Caki2 (cell line): ENCODE results near the gene LCORL. TPM values are rescaled to one million over a fixed set of nuclear protein-coding genes. Genes with fewer than 3 reads are reported as not detected.
"Not testable (repeated sequence)": the region's sequence is repeated elsewhere in the genome, so short reads cannot be mapped to it uniquely, and the experiment has no call there.

Experiments used
- DNase-seq: peaks from one replicate; pipeline ENCODE4 v3.0.0-alpha.2; 2015; ENCODE audit warnings: low read depth
- in situ Hi-C: cut with HindIII; loops from 2 replicates; pipeline ENCODE4 v1.10.0; 2016; ENCODE audit warnings: low sequenced_read_pairs, low pct_unique_long_range_greater_than_20kb, mixed read lengths
- total RNA-seq: library from RNA; depleted of rRNA; stranded (reverse); fragments of >200 nt; shearing (Covaris generic); gene quantifications from 2 replicates; pipeline ENCODE4 v1.2.3, GENCODE V29; 2014; ENCODE audit warnings: low replicate concordance; rRNA removed

LCORL gene
- 29.6 and 33.8 TPM in 2 replicates for total RNA-seq

DNA sequence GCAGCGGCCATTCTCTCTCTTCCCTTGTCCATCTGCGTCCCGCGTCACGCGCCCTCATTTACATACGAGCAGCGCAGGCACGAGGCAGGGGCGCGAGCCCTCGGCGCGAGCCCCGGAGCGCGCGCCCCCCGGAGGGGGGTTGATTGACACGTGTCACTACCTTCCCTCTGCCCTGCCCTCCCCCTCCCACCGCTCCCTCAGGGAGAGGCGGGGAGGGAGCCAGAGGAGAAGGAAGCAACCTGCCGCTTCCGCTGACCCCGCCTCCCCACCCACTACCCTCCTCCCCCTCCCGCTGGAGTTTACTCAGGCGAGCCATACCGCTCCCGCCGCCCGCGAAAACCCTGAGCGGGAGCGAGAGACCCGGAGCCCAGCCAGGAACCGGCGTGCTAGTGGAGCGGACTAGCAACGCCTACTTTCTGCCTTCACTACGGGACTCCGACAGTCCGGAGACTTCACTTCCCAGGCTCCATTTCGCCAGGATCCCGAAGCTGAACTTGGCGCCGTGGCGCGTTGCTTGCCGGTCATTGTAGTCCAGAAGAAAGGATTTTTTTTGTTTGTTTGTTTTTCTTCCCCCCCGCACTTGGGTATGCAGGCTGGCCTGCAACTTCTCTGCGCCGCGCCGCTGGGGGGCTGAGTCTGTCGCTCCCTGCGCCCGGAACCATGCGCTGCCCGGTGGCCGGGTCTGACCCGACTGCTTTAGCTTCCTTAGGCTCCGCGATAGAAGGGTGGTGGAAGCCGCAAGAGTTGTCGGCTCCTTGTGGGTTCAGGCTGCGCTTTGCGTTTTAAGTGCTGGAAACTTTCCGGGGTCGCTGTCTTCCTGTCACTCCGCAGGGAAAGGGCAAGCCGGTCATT is at the start of gene LCORL:
TSS of gene LCORL (minus strand) at position 36 of the 852 bp plus-strand sequence. CDS start at position 32, 4 bp downstream.
- DNase-seq, result peak; percentile 97
- in situ Hi-C loops, result no loop called here

DNA sequence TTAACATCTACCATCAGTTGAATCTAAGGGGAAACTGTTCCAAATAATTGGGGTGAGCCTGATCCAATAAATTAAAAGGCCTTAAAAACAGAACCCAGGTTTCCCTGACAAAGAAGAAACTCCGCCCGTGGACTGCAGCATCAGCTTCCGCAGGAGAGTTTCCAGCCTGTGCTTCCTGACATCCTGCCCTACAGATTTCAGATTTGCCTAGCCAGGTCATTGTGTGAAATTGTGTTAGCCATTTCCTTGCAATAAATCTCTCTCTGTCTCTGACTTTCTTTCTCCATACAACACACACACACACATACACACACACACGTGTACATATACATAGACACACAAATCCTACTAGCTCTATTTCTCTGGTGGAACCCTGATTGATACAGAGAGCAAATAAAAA is 48.3 kb upstream of the LCORL start:
- DNase-seq, result no peak
- in situ Hi-C loops, result no loop called here

DNA sequence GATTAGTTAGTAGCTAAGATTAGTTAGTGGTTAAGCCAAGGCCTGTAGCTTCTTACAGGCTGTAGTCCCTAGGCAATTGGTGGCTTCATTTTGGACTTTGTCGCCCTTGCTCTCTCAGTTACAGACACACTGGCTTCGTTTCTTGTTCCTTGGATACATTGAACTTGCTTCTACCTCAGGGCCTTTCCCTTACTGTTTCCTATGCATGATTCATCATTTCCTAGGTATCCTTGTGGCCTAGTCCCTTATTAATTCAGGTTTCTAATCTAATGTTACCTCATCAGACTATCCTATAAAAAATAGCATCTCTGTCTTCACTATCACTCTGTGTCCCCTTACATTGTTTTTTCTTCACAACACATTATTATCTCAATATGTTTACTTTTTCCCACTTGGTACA is 45.5 kb upstream of the LCORL start:
- in situ Hi-C loops, result no loop called here
- no peak for DNase-seq

DNA sequence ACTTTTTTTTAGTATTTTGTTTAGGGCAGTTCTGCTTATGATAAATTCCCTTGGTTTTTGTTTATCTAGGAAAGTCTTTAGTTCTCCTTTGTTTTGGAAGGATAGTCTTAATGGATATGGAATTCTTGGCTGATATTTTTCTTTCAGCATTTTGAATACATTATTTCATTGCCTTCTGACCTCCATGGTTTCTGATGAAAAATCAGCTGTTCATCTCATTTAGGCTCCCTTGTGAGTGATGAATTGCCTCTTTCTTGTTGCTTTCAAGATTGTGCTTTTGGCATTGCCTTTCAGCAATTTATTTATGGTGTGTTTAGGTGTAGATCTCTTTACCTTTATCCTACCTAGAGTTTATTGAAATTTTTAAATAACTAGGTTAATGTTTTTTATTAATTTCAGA is 41.5 kb upstream of the LCORL start:
- no peak for DNase-seq
- in situ Hi-C loops, result no loop called here

DNA sequence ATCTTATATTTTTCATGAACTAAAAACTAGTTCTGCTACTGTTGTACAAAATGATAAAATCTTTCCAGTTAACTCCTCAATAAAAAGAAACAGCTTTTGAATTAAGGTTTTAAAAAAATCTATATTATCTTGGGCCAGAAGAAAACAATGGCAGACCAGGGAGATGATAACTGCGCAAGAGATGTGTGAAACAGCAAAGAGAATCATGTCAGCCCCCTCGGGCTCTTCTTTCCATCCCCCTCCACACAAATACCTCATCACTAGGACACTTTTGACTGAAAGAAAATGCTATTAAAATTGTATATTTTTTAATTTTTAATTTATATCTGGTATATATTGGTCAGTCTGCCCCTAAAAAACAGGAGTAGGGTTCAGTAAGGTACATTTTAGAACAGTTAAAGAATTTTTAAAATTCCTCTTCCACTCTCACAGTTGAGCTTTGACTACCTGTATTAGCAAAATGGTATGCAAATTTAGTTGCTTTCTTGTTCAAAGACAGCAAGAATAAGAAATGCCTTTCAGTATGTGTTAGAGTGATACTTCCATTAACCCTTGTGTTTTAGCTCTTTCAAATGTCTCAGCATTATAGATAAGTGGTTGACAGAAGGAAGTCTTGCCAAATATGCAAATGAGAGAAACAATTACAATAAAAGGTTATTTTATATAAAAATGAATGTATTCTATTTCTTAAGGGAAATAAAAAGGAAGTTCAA is 36.4 kb upstream of the LCORL start:
- in situ Hi-C loops, result no loop called here
- no peak for DNase-seq

DNA sequence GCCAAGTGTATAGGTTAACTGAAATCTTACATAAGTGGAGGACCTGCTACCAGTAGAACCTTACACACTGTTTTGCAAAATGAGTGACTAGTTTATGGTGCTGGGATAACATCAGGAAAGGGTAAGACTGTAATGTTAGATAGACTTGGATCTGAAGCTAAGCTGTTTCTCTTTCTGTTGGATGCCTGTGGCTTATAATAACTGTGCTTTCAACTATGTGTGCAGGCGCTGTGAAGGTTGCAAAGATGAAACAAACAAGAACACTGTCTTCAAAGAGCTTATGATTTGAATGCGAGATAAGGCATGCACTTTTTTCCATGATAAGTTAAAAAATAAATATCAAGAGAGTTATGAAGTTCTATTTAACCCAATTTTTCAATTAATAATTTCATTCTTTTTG is 34.5 kb upstream of the LCORL start:
- in situ Hi-C loops, result no loop called here

DNA sequence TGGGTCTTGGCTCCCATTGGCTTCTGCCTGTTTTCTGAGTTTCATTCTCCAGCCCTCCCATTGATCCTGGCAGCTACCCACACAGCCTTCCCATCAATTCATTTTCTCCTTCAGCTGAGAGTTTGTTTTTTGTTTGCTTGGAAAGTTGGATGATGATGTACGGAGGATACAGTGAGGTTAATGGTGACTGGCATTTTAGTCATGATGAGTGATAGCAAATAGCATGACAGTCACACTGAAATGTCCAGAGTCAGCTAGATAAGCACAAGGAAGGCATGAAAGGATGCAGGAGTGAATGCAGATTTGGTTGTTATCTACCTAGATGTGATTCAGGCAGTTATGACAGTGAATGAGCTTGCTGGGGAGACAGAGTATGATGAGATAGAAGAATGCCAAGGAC is 30.6 kb upstream of the LCORL start:
- no peak for DNase-seq
- in situ Hi-C loops, result no loop called here

More for the DNA sequence above, 34.5 kb upstream of the LCORL start:
- no peak for DNase-seq

DNA sequence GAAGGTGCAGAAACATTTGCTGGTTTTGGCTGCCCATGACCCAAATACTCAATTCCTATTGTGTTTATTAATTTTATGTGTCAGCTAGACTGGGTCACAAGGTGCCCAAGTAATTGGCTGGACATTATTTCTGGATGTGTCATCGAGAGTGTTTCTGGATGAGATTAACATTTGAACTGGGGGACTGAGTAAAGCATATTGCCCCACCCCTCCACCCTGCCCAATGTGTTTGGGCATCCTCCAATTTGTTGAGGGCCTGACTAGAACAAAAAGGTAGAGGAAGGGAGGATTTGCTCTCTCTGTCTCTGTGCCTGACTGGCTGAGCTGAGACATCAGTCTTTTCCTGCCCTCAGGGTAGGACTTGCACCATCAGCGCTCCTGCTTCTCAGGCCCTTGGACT is 29.7 kb upstream of the LCORL start:
- in situ Hi-C loops, result no loop called here
- no peak for DNase-seq

DNA sequence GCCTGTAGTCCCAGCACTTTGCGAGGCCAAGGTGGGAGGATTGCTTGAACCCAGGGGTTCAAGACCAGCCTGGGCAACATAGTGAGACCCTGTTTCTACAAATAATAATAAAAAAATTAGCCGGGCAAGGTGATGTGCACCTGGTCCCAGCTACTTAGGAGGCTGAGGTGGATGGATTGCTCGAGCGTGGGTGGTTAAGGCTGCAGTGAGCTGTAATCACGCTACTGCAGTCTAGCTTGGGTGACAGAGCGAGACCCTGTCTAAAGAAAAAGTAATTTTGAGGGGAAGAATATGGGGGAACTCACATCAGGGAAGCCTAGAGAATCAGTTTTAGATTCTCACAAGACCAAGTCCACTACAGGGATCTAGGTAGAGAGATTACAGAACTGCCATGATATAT is 28.9 kb upstream of the LCORL start:
- no peak for DNase-seq
- in situ Hi-C loops, result no loop called here

DNA sequence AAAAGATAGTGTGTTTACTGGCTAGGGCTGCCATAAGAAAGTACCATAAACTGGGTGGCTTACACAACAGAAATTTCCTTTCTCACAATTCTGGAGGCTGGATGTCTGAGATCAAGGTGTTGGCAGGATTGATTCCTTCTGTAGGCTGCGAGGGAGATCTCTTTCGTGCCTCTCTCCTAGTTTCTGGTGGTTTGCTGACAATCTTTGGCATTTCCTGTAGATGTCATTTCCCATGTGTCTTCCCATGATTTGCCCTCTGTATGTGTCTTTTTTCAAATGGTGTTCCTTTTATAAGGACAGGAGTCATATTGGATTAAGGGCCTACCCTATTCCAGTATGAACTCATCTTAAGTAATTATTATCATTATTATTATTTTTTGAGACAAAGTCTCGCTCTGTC is 27.9 kb upstream of the LCORL start:
- no peak for DNase-seq

DNA sequence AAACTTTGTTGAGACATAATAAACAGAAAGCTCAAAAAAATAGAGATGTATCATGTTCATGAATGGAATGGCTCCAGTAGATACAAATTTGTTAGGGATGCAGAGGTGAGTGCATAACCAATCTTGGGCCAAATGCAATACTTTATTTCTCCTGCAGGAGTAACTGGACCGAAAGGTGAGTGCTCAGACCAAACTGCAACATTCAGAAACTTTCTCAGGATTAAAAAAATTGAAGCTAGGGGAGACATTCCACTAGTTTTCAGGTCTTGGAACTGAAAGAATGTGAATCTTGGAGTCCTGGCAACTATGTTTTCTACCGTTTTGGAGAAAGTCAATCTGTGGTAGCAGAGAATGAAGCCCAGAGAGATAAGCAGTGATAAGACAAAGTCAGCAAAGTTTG is 21.2 kb upstream of the LCORL start:
- in situ Hi-C loops, result no loop called here
- DNase-seq, result no peak

More for the DNA sequence above, 27.9 kb upstream of the LCORL start:
- in situ Hi-C loops, result no loop called here

DNA sequence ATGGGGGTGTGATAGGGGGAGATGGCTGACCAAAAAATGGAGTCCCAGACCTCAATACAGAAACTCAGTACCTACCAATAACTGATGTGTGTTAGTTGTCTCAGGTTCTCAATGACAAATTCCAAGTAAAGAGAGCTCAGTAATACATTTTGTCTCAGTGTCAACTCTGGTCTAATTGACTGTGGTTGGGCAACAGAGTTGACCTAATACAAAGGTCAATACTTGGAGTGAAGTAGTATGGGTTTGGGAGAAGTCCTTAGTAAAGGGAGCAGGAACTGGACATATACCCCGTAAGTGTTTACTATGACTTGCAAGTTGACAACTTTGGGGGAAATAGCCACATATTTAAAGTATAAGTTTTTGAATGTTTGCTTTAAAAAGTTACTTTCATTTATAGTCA is 20.5 kb upstream of the LCORL start:
- in situ Hi-C loops, result no loop called here
- DNase-seq, result no peak

DNA sequence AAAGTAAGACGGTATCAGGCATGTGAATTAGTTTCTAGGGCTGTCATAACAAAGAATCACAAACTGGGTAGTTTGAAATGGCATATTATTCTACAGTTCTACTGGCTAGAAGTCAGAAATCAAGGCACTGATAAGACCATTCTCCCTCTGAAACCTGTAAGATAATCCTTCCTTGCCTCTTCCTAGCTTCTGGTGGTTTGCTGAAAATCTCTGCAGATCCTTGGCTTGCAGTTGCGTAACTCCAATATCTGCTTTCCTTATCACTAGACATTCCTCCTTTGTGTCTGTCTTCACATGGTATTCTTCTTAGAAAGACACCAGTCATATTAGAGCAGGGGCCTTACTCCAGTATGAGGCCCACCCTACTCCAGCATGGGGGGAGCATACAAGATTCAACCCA is 19.6 kb upstream of the LCORL start:
- no peak for DNase-seq
- in situ Hi-C loops, result no loop called here

DNA sequence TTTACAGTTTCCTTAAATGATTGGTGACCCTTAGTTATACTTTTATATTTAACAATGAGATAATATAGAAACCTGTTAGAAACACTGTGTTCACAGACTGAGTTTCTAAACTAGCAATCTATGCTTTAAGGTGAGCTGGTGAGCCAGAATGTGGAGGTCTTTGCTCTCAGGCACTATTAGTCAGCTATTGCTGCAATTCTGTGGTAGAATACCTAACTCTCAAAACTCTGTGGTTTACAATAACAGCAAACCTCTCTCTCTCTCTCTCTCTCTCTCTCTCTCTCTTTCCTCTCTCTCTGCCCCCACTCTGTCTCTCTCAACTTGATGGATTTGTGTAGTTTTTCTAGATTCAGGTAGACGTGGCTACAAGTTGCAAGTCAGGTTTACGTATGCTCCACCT is 17.6 kb upstream of the LCORL start:
- in situ Hi-C loops, result no loop called here
- DNase-seq, result no peak

DNA sequence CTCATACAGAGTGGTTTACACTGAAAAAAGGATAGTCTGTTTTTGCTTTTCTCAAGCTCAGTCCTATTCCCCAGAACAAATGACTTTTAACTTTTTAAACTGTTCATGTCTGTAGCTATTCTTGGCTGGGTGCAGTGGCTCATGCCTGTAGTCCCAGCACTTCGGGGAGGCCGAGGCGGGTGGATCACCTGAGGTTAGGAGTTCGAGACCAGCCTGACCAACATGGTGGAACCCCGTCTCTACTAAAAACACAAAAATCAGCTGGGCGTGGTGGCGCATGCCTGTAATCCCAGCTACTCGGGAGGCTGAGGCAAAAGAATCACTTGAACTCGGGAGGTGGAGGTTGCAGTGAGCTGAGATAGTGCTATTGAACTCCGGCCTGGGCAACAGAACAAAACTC is 14.8 kb upstream of the LCORL start:
- in situ Hi-C loops, DNase-seq: not testable (repeated sequence)

DNA sequence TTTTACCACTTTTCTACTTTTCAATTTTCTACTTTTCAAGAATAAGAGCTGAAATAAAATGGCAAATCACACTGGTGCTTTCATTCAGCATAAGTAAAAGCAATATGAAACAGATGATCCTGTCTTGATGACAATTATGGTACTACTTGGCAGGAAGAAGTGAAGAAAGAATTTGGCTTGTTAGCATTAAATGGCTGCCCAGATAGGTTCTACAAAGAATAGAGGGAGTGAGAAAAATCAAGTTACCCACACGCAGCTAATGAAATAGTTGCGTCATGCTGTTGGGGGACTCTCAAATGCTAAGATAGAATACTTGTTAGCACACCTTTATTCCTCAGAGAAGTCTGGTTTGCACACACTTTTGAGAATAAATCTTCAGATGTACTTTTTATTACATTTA is 12.5 kb upstream of the LCORL start:
- DNase-seq, result no peak
- in situ Hi-C loops, result no loop called here

DNA sequence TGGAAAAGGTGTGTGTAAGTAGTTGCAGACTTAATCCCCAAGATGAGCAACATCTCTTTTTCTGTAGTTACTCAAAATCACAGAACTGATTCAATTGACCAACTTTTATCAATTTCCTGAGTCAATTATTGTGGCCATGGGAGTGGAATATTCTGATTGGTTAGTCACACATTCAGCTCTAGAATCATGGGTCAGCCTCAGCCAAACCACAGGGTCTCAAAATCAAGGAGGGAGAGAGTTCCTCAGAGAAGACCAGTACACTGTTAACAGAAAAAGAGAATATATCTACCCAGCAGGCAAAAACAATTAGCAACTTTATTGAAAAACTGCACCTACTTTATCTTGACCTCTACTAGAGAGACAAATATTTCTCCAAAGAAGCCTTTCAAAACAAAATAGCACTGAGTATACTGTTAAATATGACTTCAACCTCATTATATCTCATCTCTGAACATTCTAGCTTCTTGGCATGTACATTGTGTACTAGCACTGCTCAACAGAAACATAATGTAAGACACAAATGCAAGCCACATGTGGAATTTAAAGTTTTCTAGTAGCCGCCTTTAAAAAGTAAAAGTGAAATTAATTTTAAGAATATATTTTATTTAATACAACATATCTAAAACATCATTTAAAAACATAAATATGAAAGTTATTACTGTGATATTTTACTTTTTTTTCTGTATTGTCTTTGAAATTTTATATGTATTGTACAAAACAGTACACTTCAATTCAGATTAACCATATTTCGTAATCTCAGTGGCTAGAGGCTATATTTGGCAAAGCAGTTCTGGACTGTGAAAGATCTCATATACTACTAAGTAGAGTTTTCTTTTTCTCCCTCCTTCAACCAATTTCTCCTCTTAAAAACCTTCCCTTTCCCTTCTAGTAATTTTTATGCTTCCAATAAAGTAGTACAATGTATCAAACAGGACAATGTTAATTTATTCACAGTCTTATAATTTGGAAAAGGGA is 11.8 kb upstream of the LCORL start:
- in situ Hi-C loops, result no loop called here

DNA sequence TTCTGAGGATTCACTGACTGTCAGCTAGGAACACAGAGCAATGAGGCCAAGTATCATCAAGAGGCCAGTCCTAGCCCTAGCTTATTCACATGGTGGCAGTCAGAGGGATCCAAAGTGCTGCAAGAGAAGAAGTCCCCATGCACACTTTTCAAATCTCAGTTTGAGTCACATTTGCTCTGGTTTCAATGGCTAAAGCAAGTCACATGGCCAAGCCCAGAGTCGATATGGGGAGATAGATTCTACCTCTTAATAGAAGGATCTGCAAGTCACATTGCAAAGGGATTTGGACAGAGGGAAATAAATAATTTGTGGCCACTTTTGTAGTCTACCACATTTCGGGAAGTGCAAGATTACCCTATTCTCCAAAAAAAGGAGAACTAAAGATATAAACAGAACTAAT is 3.7 kb upstream of the LCORL start:
- DNase-seq, result no peak
- in situ Hi-C loops, result no loop called here

More for the DNA sequence above, 11.8 kb upstream of the LCORL start:
- DNase-seq, result no peak
